Lung (tissue), 12 donors: Measurements from ENCODE around the gene ATCAY. TPM values are rescaled to one million over a fixed set of nuclear protein-coding genes. Genes with fewer than 3 reads are reported as not detected.

ENCODE experiments used
- ATAC-seq: fragments of 200-7000 bp; cut with Tn5 transposase; one replicate; pipeline ENCODE4 v1.9.1; 2020; ENCODE audit warnings: moderate number of reproducible peaks; ENCODE audit not compliant: insufficient read depth, low FRiP score
- DNase-seq, 3 donors: peaks; one replicate each; pipeline ENCODE4 v3.0.0-alpha.2; 2013 to 2017
- H3K27ac ChIP-seq, 2 donors: one replicate each; pipeline ENCODE4 v1.5.1; 2013; ENCODE audit warnings: mild to moderate bottlenecking in 2 of 2, moderate library complexity in 2 of 2, control low read depth in 1 of 2, inconsistent platforms in 1 of 2, low read depth in 1 of 2, low read length in 1 of 2
- H3K27me3 ChIP-seq, 3 donors: one replicate each; pipeline ENCODE4 v1.5.1; 2013; ENCODE audit warnings: low read length in 2 of 3; ENCODE audit not compliant: control insufficient read depth in 3 of 3, insufficient read depth in 3 of 3
- H3K36me3 ChIP-seq, 4 donors: one replicate each; pipeline ENCODE4 v1.5.1; 2013; ENCODE audit warnings: low read length in 4 of 4, mild to moderate bottlenecking in 1 of 4, moderate library complexity in 1 of 4; ENCODE audit not compliant: control insufficient read depth in 4 of 4, insufficient read depth in 4 of 4
- H3K4me1 ChIP-seq, 5 donors: one replicate each; pipeline ENCODE4 v1.5.1; 2013; ENCODE audit warnings: low read length in 5 of 5, mild to moderate bottlenecking in 2 of 5, moderate library complexity in 1 of 5; ENCODE audit not compliant: control insufficient read depth in 5 of 5, insufficient read depth in 5 of 5
- H3K4me3 ChIP-seq: one replicate; pipeline ENCODE4 v1.5.1; 2013; ENCODE audit warnings: mild to moderate bottlenecking, control low read depth, moderate library complexity
- H3K9ac ChIP-seq, 2 donors: one replicate each; pipeline ENCODE4 v1.5.1; 2013; ENCODE audit warnings: low read length in 2 of 2, control low read depth in 1 of 2; ENCODE audit not compliant: insufficient read depth in 1 of 2
- H3K9me3 ChIP-seq, 4 donors: one replicate each; pipeline ENCODE4 v1.5.1; 2013; ENCODE audit warnings: low read length in 3 of 4, mild to moderate bottlenecking in 1 of 4, moderate library complexity in 1 of 4; ENCODE audit not compliant: control insufficient read depth in 4 of 4, insufficient read depth in 3 of 4
- CTCF ChIP-seq: IDR thresholded peaks from 2 replicates; pipeline ENCODE4 v1.5.1; 2012; ENCODE audit warnings: mild to moderate bottlenecking; ENCODE audit errors: control extremely low read depth, extremely low read depth
- WGBS, 2 donors: extraction: QIAGEN DNeasy Blood & Tissue Kit; methylation state at CpG; one replicate each; pipeline ENCODE4 v1.1.7; 2013; 5-methylcytosine and 5-hydroxymethylcytosine counted together
- polyA plus RNA-seq, 2 donors: library from polyadenylated mRNA; stranded (reverse); fragments of 200-250 nt; gene quantifications; one replicate each; pipeline ENCODE4 v1.2.1, GENCODE V29; 2013
- total RNA-seq, 2 donors: library from RNA; depleted of rRNA in 1 of 2; stranded (reverse); fragments of >200 nt in 1 of 2; gene quantifications; one replicate each; pipeline ENCODE4 v1.2.1, GENCODE V29; 2014 to 2021
- donor health status: control.
- donor health status: control.
- donor health status: Bipolar disorder and iron deficiency.
- donor health status: healthy.
- donor health status: DM: yes; HTN: yes; CAD: no.

The ATCAY gene
- total and polyA plus RNA-seq, 4 donors, result under 0.01 to 0.09 TPM; not detected in 2

GRCh38 chr19:3836887-3837286 lies 43.6 kb upstream of the ATCAY start:
- no peak overlapping the region for H3K9ac ChIP-seq
- TF ChIP-seq CTCF, result no peak
- no peak overlapping the region for H3K27ac ChIP-seq
- H3K4me3 ChIP-seq, result no peak overlapping the region
- H3K9me3 ChIP-seq, result peaks cover 0 to 3% (median 0%) of the 10 kb centered on the region in 4 donors
- no peaks in the 10 kb centered on the region for H3K36me3 ChIP-seq
- no peak for DNase-seq
- 94 to 96% methylated on average over 6 of the region's 6 CpGs for WGBS, 2 donors
- no peaks in the 10 kb centered on the region for H3K27me3 ChIP-seq
- ATAC-seq, result no peak
- no peaks in the 10 kb centered on the region for H3K4me1 ChIP-seq

- no peaks in the 10 kb centered on the region for H3K4me1 ChIP-seq
- no peaks in the 10 kb centered on the region for H3K27me3 ChIP-seq
- no peak overlapping the region for H3K27ac ChIP-seq
- H3K9ac ChIP-seq, result no peak overlapping the region
- H3K4me3 ChIP-seq, result no peak overlapping the region
- H3K36me3 ChIP-seq, result no peaks in the 10 kb centered on the region
- WGBS, 2 donors, result 97% methylated on average over 17 of the region's 17 CpGs
- TF ChIP-seq CTCF, result no peak
- DNase-seq, result no peak
- no peak for ATAC-seq
- peaks cover 0 to 3% (median 0%) of the 10 kb centered on the region in 4 donors for H3K9me3 ChIP-seq
Measured at GRCh38 chr19:3837332-3837731, 43.2 kb upstream of the ATCAY start.

GRCh38 chr19:3837922-3838321 lies 42.6 kb upstream of the ATCAY start:
- DNase-seq, result no peak
- Histone ChIP-seq H3K27me3 (no peaks in the 10 kb centered on the region), H3K9me3 (peaks cover 0 to 3% (median 0%) of the 10 kb centered on the region in 4 donors), H3K36me3 (no peaks in the 10 kb centered on the region), H3K9ac (no peak overlapping the region), H3K4me3 (no peak overlapping the region), H3K4me1 (no peaks in the 10 kb centered on the region), H3K27ac (no peak overlapping the region)
- no peak for TF ChIP-seq CTCF
- WGBS, 2 donors, result 97 to 98% methylated on average over 19 of the region's 19 CpGs
- ATAC-seq, result no peak

- H3K4me1 ChIP-seq, result no peaks in the 10 kb centered on the region
- H3K27me3 ChIP-seq, result no peaks in the 10 kb centered on the region
- no peak overlapping the region for H3K9ac ChIP-seq
- WGBS, 2 donors, result 87 to 89% methylated on average over 13 of the region's 13 CpGs
- H3K4me3 ChIP-seq, result no peak overlapping the region
- H3K9me3 ChIP-seq, result peaks cover 0 to 3% (median 0%) of the 10 kb centered on the region in 4 donors
- no peaks in the 10 kb centered on the region for H3K36me3 ChIP-seq
- no peak for TF ChIP-seq CTCF
- DNase-seq (no peak), ATAC-seq (no peak)
- no peak overlapping the region for H3K27ac ChIP-seq
Measured at GRCh38 chr19:3838661-3839060, 41.8 kb upstream of the ATCAY start.
